ENCODE data around the gene ETV7. TPM values are rescaled to one million over a fixed set of nuclear protein-coding genes. Genes with fewer than 3 reads are reported as not detected.

The ETV7 gene
- total RNA-seq, 2 experiments from 2014 or later = 0.51 to 0.86 TPM

- H3K27ac Mint-ChIP-seq = no peak overlapping the region
- no peaks in the 10 kb centered on the region for H3K9me3 Mint-ChIP-seq
- no peaks in the 10 kb centered on the region for H3K4me1 Mint-ChIP-seq (ENCODE audit: low read depth)
- intact Hi-C loops (cut with micrococcal nuclease) = no loop called here
- ChIA-PET CTCF (no interaction called here), POLR2A (no interaction called here)
- H3K4me3 Mint-ChIP-seq = no peak overlapping the region
- no peaks in the 10 kb centered on the region for H3K27me3 Mint-ChIP-seq
- H3K36me3 Mint-ChIP-seq (ENCODE audit: low read depth) = no peaks in the 10 kb centered on the region
- no peak for TF ChIP-seq CTCF (IDR thresholded peaks at IDR 0.05)
- ATAC-seq (no peak), DNase-seq (no peak)
Observed at GRCh38 chr6:36376742-36377141, 10.7 kb downstream of the ETV7 start.

GRCh38 chr6:36376183-36376582 is 11.3 kb downstream of the ETV7 start:
- no peak for TF ChIP-seq CTCF (IDR thresholded peaks at IDR 0.05)
- POLR2A ChIA-PET = no interaction called here
- no peaks in the 10 kb centered on the region for H3K36me3 Mint-ChIP-seq (ENCODE audit: low read depth)
- H3K9me3 Mint-ChIP-seq = no peaks in the 10 kb centered on the region
- DNase-seq (no peak), ATAC-seq (no peak)
- no peaks in the 10 kb centered on the region for H3K27me3 Mint-ChIP-seq
- no peaks in the 10 kb centered on the region for H3K4me1 Mint-ChIP-seq (ENCODE audit: low read depth)
- no peak overlapping the region for H3K4me3 Mint-ChIP-seq
- no peak overlapping the region for H3K27ac Mint-ChIP-seq
- CTCF ChIA-PET = interaction anchor here (1.2 kb wide), 1 partner anchor 35 kb away, joined by 3 read pairs; no protein-coding TSS in a partner anchor
- intact Hi-C loops (cut with micrococcal nuclease) = no loop called here

- Mint-ChIP-seq H3K4me1 (ENCODE audit: low read depth) (no peaks in the 10 kb centered on the region), H3K27me3 (no peaks in the 10 kb centered on the region), H3K4me3 (no peak overlapping the region), H3K27ac (no peak overlapping the region), H3K36me3 (ENCODE audit: low read depth) (no peaks in the 10 kb centered on the region), H3K9me3 (no peaks in the 10 kb centered on the region)
- DNase-seq = no peak
- CTCF ChIA-PET = interaction anchor here (1.2 kb wide), 1 partner anchor 35 kb away, joined by 3 read pairs; no protein-coding TSS in a partner anchor
- ATAC-seq = no peak
- POLR2A ChIA-PET = no interaction called here
- no peak for TF ChIP-seq CTCF (IDR thresholded peaks at IDR 0.05)
- intact Hi-C loops (cut with micrococcal nuclease) = no loop called here
Observed at GRCh38 chr6:36375644-36376155, 11.8 kb downstream of the ETV7 start.

- no peaks in the 10 kb centered on the region for H3K4me1 Mint-ChIP-seq (ENCODE audit: low read depth)
- H3K4me3 Mint-ChIP-seq = no peak overlapping the region
- no peak for TF ChIP-seq CTCF (IDR thresholded peaks at IDR 0.05)
- no peak overlapping the region for H3K27ac Mint-ChIP-seq
- intact Hi-C loops (cut with micrococcal nuclease) = no loop called here
- POLR2A ChIA-PET = no interaction called here
- H3K36me3 Mint-ChIP-seq (ENCODE audit: low read depth) = no peaks in the 10 kb centered on the region
- no peak for ATAC-seq
- CTCF ChIA-PET = interaction anchor here (1.2 to 1.8 kb wide), 3 partner anchors 34 to 73 kb away, joined by 3 to 7 read pairs (median 5); no protein-coding TSS in a partner anchor
- no peak for DNase-seq
- no peaks in the 10 kb centered on the region for H3K27me3 Mint-ChIP-seq
- H3K9me3 Mint-ChIP-seq = no peaks in the 10 kb centered on the region
Observed at GRCh38 chr6:36374972-36375371, 12.5 kb downstream of the ETV7 start.

GRCh38 chr6:36374194-36374593 is 13.3 kb downstream of the ETV7 start:
- DNase-seq (no peak), ATAC-seq (no peak)
- Mint-ChIP-seq H3K27me3 (no peaks in the 10 kb centered on the region), H3K9me3 (no peaks in the 10 kb centered on the region), H3K36me3 (ENCODE audit: low read depth) (no peaks in the 10 kb centered on the region), H3K27ac (no peak overlapping the region), H3K4me1 (ENCODE audit: low read depth) (no peaks in the 10 kb centered on the region), H3K4me3 (no peak overlapping the region)
- TF ChIP-seq CTCF (IDR thresholded peaks at IDR 0.05) = no peak
- ChIA-PET CTCF (interaction anchor here (1.6 to 1.8 kb wide), 2 partner anchors 33 to 72 kb away, joined by 5 to 7 read pairs; no protein-coding TSS in a partner anchor), POLR2A (no interaction called here)
- intact Hi-C loops (cut with micrococcal nuclease) = no loop called here

All from activated CD8-positive, alpha-beta T cell treated with anti-CD3 and anti-CD28 coated beads for 36 hours (primary cell).